Activated CD4-positive, CD25-positive, alpha-beta regulatory T cell treated with anti-CD3 and anti-CD28 coated beads, Interleukin-2, amount 50 U/mL, for 16 hours (primary cell): ENCODE results near the gene TMED10.

Source experiments
- DNase-seq: peaks from one replicate; pipeline ENCODE4 v3.0.0-alpha.2; 2020; ENCODE audit warnings: low read depth, low spot score

Gene TMED10

DNA sequence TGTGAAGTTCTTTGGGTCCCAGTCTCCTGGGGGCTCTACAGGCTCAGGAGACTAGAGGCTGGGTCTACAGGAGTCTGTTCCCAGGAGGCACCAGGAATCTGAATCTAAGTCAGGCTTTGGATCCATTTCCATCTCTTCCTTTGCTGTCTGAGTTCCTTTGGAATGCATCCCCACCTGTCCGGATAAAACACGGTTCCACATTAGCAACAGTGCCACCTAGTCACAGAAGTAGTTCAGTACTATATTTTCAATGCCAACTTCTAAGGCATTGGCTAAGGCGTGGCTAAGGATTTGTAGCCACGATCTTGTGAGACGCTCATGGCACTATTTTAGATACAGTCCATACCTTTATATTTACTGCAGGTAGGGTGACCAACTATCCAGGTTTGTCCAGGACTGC, 91.9 kb downstream of the TMED10 start:
- no peak for DNase-seq

- no peak for DNase-seq
Measured at GRCh38 chr14:75083271-75083670, 93.1 kb downstream of the TMED10 start.

DNA sequence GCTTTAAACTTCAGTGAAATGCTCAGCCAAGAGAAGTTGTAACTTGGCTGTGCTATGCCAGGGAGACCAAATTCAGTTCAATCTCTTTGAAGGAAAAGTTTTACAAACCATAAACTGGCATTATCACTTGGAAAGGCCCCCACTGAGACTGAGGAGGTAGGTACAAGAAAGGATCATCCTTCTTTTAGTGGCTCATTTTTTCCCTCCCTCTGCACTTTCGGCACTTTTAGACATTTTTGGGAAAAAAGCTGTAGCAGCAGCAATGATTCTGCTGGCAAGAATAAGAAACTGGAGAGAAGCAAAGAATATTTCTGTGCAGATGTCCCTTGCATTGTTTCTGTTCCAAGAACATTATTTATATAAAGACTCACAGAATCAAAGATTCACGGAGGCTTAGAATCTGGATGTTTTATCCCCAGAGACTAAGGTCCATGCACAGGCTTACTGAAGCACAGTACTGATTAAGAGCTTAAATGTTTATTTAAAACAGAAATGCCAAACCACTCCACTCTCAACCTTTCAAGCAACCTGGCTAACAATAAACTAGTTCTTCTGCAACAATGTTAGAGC, 94.7 kb downstream of the TMED10 start:
- no peak for DNase-seq
